SK-N-SH treated with all-trans-retinoic acid at 6 μM for 48 hours (cell line): ENCODE data around the gene SDR42E1.
"Not testable (repeated sequence)": the region's sequence is repeated elsewhere in the genome, so short reads cannot be mapped to it uniquely, and the experiment has no call there.

ENCODE experiments used
- ARNTL ChIP-seq: fragments of 450-650 bp; formaldehyde crosslinking; IDR thresholded peaks from 2 replicates; pipeline ENCODE4 v1.5.0; 2020; ENCODE audit warnings: low read depth, mild to moderate bottlenecking, moderate library complexity, borderline replicate concordance
- ISL1 ChIP-seq: fragments of 250-450 bp; sonication (Bioruptor Pico); IDR thresholded peaks from 2 replicates; pipeline ENCODE4 v2.1.2; 2022; ENCODE audit warnings: mild to moderate bottlenecking, moderate library complexity
- OSR1 ChIP-seq: fragments of 250-450 bp; sonication (Bioruptor Pico); IDR thresholded peaks from 2 replicates; pipeline ENCODE4 v1.8.0; 2022; ENCODE audit warnings: moderate library complexity, mild to moderate bottlenecking, inconsistent platforms
- RARB ChIP-seq: fragments of 250-450 bp; sonication (Bioruptor Pico); IDR thresholded peaks from 2 replicates; pipeline ENCODE4 v1.8.0; 2021; ENCODE audit warnings: mild to moderate bottlenecking, moderate library complexity
- SNAI2 ChIP-seq: fragments of 250-450 bp; sonication (Bioruptor Pico); IDR thresholded peaks from 2 replicates; pipeline ENCODE4 v1.5.0; 2020; ENCODE audit warnings: mild to moderate bottlenecking, moderate library complexity
- TOX ChIP-seq: fragments of 250-450 bp; sonication (Bioruptor Pico); IDR thresholded peaks from 2 replicates; pipeline ENCODE4 v1.8.0; 2021; ENCODE audit warnings: mild to moderate bottlenecking, moderate library complexity, borderline replicate concordance
- ZFP3 ChIP-seq: fragments of 250-450 bp; sonication (Bioruptor Pico); IDR thresholded peaks from 2 replicates; pipeline ENCODE4 v1.5.0; 2020; ENCODE audit warnings: mild to moderate bottlenecking, moderate library complexity
- ZNF70 ChIP-seq: fragments of 450-650 bp; formaldehyde crosslinking; IDR thresholded peaks from 2 replicates; pipeline ENCODE4 v1.5.0; 2020; ENCODE audit warnings: mild to moderate bottlenecking, moderate library complexity
- TF ChIP-seq, protein P1 (sequence below): fragments of 250-450 bp; sonication (Bioruptor Pico); IDR thresholded peaks from 2 replicates; pipeline ENCODE4 v1.5.1; 2020; ENCODE audit warnings: low read depth, mild to moderate bottlenecking, moderate library complexity
- TF ChIP-seq, protein P2 (sequence below): fragments of 250-450 bp; sonication (Bioruptor Pico); IDR thresholded peaks from 2 replicates; pipeline ENCODE4 v1.8.0; 2021; ENCODE audit warnings: low read depth, mild to moderate bottlenecking, moderate library complexity, borderline replicate concordance

GRCh38 chr16:82009789-82010188 is 1.5 kb downstream of the SDR42E1 start:
- TF ChIP-seq OSR1; ARNTL (CRISPR knock-in tag); SNAI2 (CRISPR knock-in tag); RARB (CRISPR knock-in tag); ZNF70; ZFP3; ISL1 (CRISPR knock-in tag); TOX (CRISPR knock-in tag): not testable (repeated sequence)
- TF ChIP-seq, protein P1, sequence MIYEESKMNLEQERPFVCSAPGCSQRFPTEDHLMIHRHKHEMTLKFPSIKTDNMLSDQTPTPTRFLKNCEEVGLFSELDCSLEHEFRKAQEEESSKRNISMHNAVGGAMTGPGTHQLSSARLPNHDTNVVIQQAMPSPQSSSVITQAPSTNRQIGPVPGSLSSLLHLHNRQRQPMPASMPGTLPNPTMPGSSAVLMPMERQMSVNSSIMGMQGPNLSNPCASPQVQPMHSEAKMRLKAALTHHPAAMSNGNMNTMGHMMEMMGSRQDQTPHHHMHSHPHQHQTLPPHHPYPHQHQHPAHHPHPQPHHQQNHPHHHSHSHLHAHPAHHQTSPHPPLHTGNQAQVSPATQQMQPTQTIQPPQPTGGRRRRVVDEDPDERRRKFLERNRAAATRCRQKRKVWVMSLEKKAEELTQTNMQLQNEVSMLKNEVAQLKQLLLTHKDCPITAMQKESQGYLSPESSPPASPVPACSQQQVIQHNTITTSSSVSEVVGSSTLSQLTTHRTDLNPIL: not testable (repeated sequence)
- TF ChIP-seq, protein P2, sequence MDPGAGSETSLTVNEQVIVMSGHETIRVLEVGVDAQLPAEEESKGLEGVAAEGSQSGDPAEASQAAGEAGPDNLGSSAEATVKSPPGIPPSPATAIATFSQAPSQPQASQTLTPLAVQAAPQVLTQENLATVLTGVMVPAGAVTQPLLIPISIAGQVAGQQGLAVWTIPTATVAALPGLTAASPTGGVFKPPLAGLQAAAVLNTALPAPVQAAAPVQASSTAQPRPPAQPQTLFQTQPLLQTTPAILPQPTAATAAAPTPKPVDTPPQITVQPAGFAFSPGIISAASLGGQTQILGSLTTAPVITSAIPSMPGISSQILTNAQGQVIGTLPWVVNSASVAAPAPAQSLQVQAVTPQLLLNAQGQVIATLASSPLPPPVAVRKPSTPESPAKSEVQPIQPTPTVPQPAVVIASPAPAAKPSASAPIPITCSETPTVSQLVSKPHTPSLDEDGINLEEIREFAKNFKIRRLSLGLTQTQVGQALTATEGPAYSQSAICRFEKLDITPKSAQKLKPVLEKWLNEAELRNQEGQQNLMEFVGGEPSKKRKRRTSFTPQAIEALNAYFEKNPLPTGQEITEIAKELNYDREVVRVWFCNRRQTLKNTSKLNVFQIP: not testable (repeated sequence)
